Activated T-helper 2 cell treated with anti-CD3 and anti-CD28 coated beads, Interferon-gamma antibody, Interleukin-2, Interleukin-4, amounts not matched to agents 10 μg/mL and 5 μg/mL and 100 μg/mL, durations not matched to agents 14 hours and 24 hours and 36 hours (primary cell): Measurements from ENCODE around the gene NDUFC1. TPM values are rescaled to one million over a fixed set of nuclear protein-coding genes. Genes with fewer than 3 reads are reported as not detected.
"Not testable (repeated sequence)": the region's sequence is repeated elsewhere in the genome, so short reads cannot be mapped to it uniquely, and the experiment has no call there.

ENCODE experiments used
- DNase-seq: peaks from one replicate; pipeline ENCODE4 v3.0.0; 2021; ENCODE audit warnings: low spot score
- H3K27ac Mint-ChIP-seq: one replicate; pipeline ENCODE4 v1.8.0; 2021; ENCODE audit warnings: mixed read lengths
- H3K27me3 Mint-ChIP-seq: one replicate; pipeline ENCODE4 v1.8.0; 2021; ENCODE audit warnings: low read depth, mixed read lengths
- H3K36me3 Mint-ChIP-seq: one replicate; pipeline ENCODE4 v1.8.0; 2021; ENCODE audit warnings: low read depth, mixed read lengths
- H3K4me1 Mint-ChIP-seq: one replicate; pipeline ENCODE4 v1.8.0; 2021; ENCODE audit warnings: low read depth, mixed read lengths
- H3K4me3 Mint-ChIP-seq: one replicate; pipeline ENCODE4 v1.8.0; 2021; ENCODE audit warnings: low read depth, mild to moderate bottlenecking, moderate library complexity, mixed read lengths
- H3K9me3 Mint-ChIP-seq: one replicate; pipeline ENCODE4 v1.8.0; 2021; ENCODE audit warnings: mixed read lengths
- intact Hi-C: fragments of 100-400 bp; cut with micrococcal nuclease; formaldehyde crosslinking; loops from one replicate; pipeline ENCODE4 v1.15.1; 2023
- total RNA-seq: library from RNA; stranded (reverse); gene quantifications from 2 replicates; pipeline ENCODE4 v1.2.3, GENCODE V29; 2022

Gene NDUFC1
- total RNA-seq, result 50.9 and 51.4 TPM in 2 replicates

DNA sequence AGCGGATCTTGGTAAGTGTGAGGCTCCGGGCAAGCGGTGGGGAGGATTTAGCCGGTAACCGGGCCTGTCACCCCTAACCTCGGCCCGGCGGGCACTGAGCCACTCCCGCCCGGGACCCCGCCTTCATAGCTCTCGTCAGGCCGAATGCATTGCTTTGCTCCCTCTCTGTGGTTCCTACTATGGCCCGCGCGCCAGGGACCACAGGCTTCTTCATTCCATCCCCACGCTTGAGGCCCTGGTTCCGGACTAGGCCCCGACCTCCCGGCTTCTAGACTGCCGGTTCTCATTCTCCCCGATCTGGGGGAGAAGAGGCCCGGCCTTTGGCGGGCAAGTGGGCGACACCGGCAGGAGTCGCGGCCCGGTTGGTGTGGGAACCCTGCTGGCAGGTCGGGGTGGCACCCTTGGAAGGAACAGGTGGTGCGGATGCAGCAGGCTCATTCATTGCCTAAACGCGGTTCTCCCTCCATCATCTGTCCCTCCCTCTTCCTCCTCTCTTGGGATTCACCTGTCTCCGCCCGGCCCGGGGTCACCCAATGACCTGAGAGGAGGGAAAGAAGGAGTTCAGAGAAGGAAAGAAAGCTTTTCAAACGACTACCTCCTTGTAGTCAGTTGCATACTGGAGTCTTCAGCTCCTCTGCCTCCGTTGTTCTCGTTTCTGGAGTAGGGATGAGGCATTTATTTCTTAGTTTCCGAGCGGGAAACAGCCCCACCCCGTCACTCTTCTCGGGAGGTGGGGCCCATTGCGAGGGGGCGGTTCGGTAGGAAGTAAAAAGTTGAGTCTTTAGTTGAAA lies at the start of gene NDUFC1:
NDUFC1 (minus strand) TSS at position 657 of the 791 bp plus-strand sequence. CDS start 6,679 bp downstream, outside the sequence.
- H3K27me3 Mint-ChIP-seq, result no peaks in the 10 kb centered on the region
- H3K4me1 Mint-ChIP-seq, result peaks cover 47% of the 10 kb centered on the region
- peak; percentile 64 for DNase-seq
- H3K9me3 Mint-ChIP-seq, result no peaks in the 10 kb centered on the region
- intact Hi-C loops, result loop anchor here (1.0 to 10.0 kb wide), 8 partner anchors 36 to 1223 kb away; partner anchors contain the start of genes ELMOD2, MAML3 and NOCT
- peak within 1 kb of the TSS; percentile 98 for H3K4me3 Mint-ChIP-seq
- peaks cover 51% of the 10 kb centered on the region for H3K36me3 Mint-ChIP-seq
- H3K27ac Mint-ChIP-seq, result peak within 1 kb of the TSS; percentile 99

DNA sequence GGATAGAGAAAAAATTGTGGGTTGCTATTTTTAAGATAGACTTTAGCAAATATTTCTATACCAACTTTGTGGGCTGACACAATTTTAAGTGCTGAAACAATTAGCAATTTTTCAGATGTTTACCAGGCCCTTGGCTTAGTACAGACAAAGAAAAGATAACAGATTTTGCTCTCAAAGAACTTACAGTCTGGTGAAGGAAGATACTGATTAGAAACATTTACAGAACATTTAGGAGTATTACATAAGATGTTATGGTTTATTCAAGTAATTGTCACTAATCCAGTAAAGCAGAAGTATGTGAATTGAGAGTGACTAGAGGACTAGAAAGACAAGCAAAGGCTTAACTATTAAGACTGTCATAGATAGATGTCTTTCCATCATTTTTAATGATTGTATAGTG lies 35.3 kb upstream of the NDUFC1 start:
- Mint-ChIP-seq H3K27me3 (no peaks in the 10 kb centered on the region), H3K36me3 (peaks cover 61% of the 10 kb centered on the region), H3K4me1 (peaks cover 12% of the 10 kb centered on the region), H3K27ac (no peak overlapping the region), H3K4me3 (no peak overlapping the region), H3K9me3 (no peaks in the 10 kb centered on the region)
- intact Hi-C loops, result no loop called here
- no peak for DNase-seq

DNA sequence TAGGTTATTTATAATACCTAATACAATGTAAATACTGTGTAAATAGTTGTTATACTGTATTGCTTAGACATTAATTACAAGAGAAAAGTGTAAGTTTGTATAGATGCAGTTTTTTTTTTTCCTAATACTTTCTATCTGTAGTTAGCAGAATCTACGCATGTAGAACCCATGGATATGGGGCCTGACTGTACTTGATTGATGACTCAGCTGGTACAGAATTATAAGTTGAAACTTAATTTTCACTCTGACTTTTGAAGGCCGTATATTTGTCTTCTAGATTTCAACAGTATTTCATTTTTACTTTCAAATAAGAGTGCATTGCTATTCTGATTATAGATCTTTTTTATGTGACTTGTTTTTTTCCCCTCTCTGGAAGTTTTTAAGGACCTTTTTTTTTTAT lies 30.8 kb upstream of the NDUFC1 start:
- Mint-ChIP-seq H3K36me3 (peaks cover 58% of the 10 kb centered on the region), H3K27ac (peak overlapping the region; percentile 36)

DNA sequence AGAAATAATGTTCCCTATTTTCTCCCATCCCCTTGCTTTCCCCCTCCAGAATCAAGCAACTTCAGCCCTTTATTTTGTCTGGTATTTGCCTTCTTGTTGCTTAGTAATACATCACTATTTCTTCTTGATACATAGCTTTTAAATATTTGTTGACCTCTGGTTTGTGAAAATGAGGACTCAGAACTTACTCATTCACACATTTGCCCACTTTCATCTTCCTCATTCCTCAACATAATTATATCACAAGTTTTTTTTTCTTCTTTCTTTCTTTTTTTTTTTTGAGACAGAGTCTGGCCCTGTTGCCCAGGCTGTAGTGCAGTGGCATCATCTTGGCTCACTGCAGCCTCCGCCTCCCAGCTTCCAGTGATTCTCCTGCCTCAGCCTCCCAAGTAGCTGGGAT lies 28.9 kb upstream of the NDUFC1 start:
- Mint-ChIP-seq H3K27ac (peak overlapping the region; percentile 64), H3K4me1 (peaks cover 31% of the 10 kb centered on the region), H3K9me3 (peaks cover 6% of the 10 kb centered on the region), H3K4me3 (no peak overlapping the region), H3K36me3 (peaks cover 53% of the 10 kb centered on the region), H3K27me3 (no peaks in the 10 kb centered on the region)
- no peak for DNase-seq
- intact Hi-C loops, result loop anchor here (5.0 kb wide), 1 partner anchor 34 kb away; no protein-coding TSS in a partner anchor

More for the DNA sequence above, 30.8 kb upstream of the NDUFC1 start:
- intact Hi-C loops, result loop anchor here (5.0 kb wide), 1 partner anchor 36 kb away; no protein-coding TSS in a partner anchor
- Mint-ChIP-seq H3K9me3 (peaks cover 6% of the 10 kb centered on the region), H3K4me1 (peaks cover 30% of the 10 kb centered on the region), H3K4me3 (no peak overlapping the region), H3K27me3 (no peaks in the 10 kb centered on the region)
- no peak for DNase-seq

DNA sequence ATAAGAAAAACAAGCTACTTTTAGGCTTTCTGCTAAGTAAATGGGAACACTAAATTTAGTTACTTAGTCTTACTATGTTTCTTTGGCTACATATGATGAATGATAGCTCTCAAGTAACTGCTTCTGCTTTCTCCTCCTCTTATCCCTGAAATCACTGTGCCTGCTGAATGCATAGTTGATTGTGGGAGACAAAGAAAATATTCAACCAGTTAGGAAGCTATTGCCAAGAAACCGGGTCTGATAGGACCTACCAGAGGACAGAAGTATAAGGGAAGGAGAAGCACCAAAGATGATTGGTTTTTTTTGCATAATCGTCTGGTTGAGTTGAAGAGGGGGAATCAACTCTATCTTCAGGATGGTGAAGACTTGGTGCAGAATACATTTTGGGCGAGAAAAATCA lies 28.0 kb upstream of the NDUFC1 start:
- intact Hi-C loops, result loop anchor here (5.0 kb wide), 1 partner anchor 33 kb away; no protein-coding TSS in a partner anchor
- H3K4me3 Mint-ChIP-seq, result no peak overlapping the region
- DNase-seq, result no peak
- H3K27me3 Mint-ChIP-seq, result no peaks in the 10 kb centered on the region
- peaks cover 32% of the 10 kb centered on the region for H3K4me1 Mint-ChIP-seq
- no peak overlapping the region for H3K27ac Mint-ChIP-seq
- peaks cover 49% of the 10 kb centered on the region for H3K36me3 Mint-ChIP-seq
- peaks cover 6% of the 10 kb centered on the region for H3K9me3 Mint-ChIP-seq

DNA sequence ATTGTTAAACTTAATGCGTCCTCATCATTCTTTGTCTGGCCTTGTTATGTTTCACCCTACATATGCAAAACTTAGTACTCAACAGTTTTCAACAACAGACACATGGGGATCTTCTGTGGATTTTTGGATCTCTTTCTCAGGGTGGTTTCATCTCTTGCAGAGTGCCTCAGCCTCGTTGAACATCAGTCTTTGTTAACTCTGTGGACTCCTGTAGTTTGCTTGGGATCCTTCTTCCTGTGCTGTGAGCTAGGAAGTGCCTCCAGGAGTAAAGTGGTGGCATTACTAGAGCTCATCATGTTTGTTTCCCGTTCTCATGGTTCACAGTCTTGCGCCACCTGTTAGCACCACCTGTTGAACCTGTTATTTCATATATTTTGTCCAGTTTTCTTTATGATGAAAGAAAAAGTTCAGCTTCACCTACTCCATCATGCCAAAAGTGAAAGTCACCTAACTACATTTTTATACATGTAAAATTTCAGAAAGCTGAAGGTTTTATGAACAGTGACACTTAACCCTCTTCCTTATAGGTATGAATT lies 27.5 kb upstream of the NDUFC1 start:
- Mint-ChIP-seq H3K27me3 (no peaks in the 10 kb centered on the region), H3K4me3 (no peak overlapping the region), H3K27ac (no peak overlapping the region), H3K36me3 (peaks cover 49% of the 10 kb centered on the region), H3K4me1 (peaks cover 32% of the 10 kb centered on the region), H3K9me3 (peaks cover 6% of the 10 kb centered on the region)
- intact Hi-C loops, result loop anchor here (5.0 kb wide), 1 partner anchor 32 kb away; no protein-coding TSS in a partner anchor
- no peak for DNase-seq

DNA sequence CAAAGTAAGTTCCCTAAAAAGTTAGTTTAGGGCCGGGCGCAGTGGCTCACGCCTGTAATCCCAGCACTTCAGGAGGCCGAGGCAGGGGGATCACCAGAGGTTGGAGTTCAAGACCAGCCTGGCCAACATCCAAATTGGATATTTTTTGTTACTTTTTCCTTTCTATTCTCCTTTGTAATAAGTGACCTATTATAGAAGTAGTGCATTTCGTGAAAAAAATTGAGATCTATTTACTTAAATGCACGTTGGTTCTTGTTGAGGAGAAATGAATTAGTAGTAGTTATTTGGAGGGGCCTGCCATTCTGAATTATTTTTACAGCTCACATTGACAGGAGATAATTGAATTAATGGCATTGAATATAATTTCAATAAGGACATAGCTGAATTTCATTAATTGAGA lies 22.3 kb upstream of the NDUFC1 start:
- intact Hi-C loops, result no loop called here

DNA sequence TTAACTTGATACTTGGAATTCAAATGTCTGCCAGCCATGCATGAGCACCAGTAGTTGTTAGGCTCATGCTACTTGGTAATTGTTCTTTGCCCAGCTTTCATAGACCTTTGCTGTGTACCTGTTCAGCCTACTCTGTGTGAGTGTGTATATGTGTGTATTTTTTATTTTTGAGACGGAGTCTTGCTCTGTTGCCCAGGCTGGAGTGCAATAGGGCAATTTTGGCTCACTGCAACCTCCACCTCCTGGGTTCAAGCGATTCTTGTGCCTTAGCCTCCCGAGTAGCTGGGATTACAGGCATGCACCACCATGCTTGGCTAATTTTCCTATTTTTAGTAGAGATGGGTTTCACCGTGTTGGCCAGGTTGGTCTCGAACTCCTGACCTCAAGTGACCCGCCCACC lies 20.3 kb upstream of the NDUFC1 start:
- H3K27ac Mint-ChIP-seq, H3K27me3 Mint-ChIP-seq, DNase-seq, intact Hi-C loops, H3K4me3 Mint-ChIP-seq: not testable (repeated sequence)
- H3K9me3 Mint-ChIP-seq, result peaks cover 12% of the 10 kb centered on the region
- peaks cover 45% of the 10 kb centered on the region for H3K36me3 Mint-ChIP-seq
- H3K4me1 Mint-ChIP-seq, result peaks cover 28% of the 10 kb centered on the region

More for the DNA sequence above, 22.3 kb upstream of the NDUFC1 start:
- Mint-ChIP-seq H3K9me3 (peaks cover 18% of the 10 kb centered on the region), H3K27ac (no peak overlapping the region), H3K4me1 (peaks cover 31% of the 10 kb centered on the region), H3K36me3 (peaks cover 56% of the 10 kb centered on the region), H3K4me3 (no peak overlapping the region), H3K27me3 (no peaks in the 10 kb centered on the region)
- no peak for DNase-seq

DNA sequence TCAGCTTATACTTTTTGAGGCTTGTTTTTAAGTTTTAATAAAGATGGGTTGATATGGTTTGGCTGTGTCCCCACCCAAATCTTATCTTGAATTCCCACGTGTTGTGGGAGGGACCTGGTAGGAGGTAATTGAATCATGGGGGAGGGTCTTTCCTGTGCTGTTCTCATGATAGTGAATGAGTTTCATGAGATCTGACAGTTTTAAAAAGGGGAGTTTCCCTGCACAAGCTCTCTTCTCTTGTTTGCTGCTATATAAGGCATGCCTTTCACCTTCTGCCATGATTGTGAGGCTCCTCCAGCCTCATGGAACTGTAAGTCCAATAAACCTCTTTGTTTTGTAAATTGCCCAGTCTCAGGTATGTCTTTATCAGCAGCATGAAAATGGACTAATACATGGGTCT lies 19.8 kb upstream of the NDUFC1 start:
- Mint-ChIP-seq H3K9me3 (peaks cover 13% of the 10 kb centered on the region), H3K4me1 (peaks cover 30% of the 10 kb centered on the region), H3K36me3 (peaks cover 46% of the 10 kb centered on the region)
- intact Hi-C loops, H3K27me3 Mint-ChIP-seq, H3K4me3 Mint-ChIP-seq, H3K27ac Mint-ChIP-seq, DNase-seq: not testable (repeated sequence)

DNA sequence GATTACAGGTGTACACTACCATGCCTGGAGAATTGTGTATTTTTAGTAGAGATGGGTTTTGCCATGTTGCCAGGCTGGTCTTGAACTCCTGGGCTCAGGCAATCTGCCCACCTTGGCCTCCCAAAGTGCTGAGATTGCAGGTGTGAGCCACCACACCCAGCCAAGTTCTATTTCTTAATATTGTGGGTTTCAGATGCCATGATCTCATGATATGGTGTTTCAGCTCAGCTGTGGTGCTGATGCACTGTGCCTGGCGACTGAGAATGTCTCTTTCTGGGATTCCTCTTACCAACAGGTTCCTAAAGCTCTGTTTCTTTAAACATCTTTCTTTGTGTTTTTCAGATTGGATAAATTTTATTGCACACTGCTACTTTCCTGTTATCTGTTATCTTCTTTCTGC lies 17.3 kb upstream of the NDUFC1 start:
- Mint-ChIP-seq H3K27me3 (no peaks in the 10 kb centered on the region), H3K27ac (no peak overlapping the region), H3K4me1 (peaks cover 39% of the 10 kb centered on the region), H3K4me3 (no peak overlapping the region), H3K9me3 (peaks cover 16% of the 10 kb centered on the region), H3K36me3 (peaks cover 53% of the 10 kb centered on the region)
- intact Hi-C loops, result no loop called here
- DNase-seq, result no peak

DNA sequence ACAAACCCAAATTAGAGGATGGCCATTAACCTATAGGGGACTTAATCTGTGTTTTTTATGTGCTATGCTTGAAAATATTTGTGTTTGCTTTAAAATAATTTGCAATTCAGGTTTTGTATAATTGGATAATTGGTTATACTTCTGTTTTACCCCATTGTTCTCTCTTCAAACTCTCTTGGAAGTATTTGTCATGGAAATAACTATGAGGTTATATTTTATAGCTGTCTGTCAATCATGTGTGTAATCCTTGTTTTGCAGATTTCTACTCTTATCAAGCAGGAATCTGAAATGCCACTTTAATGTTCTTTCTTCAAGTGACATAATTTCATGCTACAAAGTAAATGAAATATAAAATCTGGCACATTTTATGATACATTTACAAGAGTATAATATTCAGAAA lies 15.4 kb upstream of the NDUFC1 start:
- DNase-seq, result no peak
- Mint-ChIP-seq H3K4me1 (peaks cover 45% of the 10 kb centered on the region), H3K4me3 (no peak overlapping the region), H3K36me3 (peaks cover 60% of the 10 kb centered on the region), H3K27ac (no peak overlapping the region), H3K9me3 (peaks cover 16% of the 10 kb centered on the region), H3K27me3 (no peaks in the 10 kb centered on the region)
- intact Hi-C loops, result no loop called here

DNA sequence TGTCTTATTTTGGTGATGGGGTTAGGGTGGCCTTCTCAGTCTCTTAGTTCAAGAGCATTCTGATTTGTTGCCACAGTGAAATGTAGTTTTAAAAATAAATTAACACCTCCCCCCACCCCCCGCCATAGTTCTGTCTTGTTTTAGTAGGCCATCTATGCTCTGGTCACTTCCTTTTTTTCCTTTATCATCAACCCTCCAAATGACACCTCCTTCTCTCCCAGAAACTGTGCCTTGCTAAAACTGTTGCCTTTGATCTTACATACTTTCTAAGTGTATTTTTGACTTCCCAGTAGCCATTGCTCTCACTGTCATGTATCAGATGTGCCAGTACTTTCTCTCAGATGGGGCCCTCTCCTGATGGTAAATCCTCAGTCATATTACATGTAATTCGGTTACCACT lies 14.5 kb upstream of the NDUFC1 start:
- intact Hi-C loops, result no loop called here
- no peak overlapping the region for H3K4me3 Mint-ChIP-seq
- peaks cover 46% of the 10 kb centered on the region for H3K4me1 Mint-ChIP-seq
- peaks cover 53% of the 10 kb centered on the region for H3K36me3 Mint-ChIP-seq
- DNase-seq, result no peak
- H3K9me3 Mint-ChIP-seq, result peaks cover 10% of the 10 kb centered on the region
- no peaks in the 10 kb centered on the region for H3K27me3 Mint-ChIP-seq
- peak overlapping the region; percentile 48 for H3K27ac Mint-ChIP-seq

DNA sequence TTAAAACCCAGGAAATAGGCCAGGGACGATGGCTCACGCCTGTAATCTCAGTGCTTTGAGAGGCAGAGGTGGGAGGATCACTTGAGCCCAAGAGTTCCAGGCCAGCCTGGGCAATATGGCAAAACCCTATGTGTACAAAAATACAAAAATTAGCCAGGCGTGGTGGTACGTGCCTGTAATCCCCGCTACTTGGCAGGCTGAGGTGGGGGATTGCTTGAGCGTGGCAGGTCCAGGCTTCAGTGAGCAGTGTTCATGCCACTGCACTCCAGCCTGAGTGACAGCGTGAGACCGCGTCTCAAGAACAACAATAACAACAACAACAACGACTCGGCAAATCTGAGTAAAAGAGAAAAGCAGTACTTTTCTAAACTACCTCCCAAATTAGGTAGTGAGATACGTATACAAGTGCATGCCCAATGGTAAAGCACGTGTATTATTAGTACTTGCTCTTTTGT lies 13.0 kb upstream of the NDUFC1 start:
- no peak for DNase-seq
- no peak overlapping the region for H3K27ac Mint-ChIP-seq
- H3K4me3 Mint-ChIP-seq, result no peak overlapping the region
- intact Hi-C loops, result no loop called here
- peaks cover 4% of the 10 kb centered on the region for H3K9me3 Mint-ChIP-seq
- H3K4me1 Mint-ChIP-seq, result peaks cover 50% of the 10 kb centered on the region
- no peaks in the 10 kb centered on the region for H3K27me3 Mint-ChIP-seq
- H3K36me3 Mint-ChIP-seq, result peaks cover 45% of the 10 kb centered on the region
